Measurements from ENCODE around the gene EFNA2.

- TF ChIP-seq, protein P1, sequence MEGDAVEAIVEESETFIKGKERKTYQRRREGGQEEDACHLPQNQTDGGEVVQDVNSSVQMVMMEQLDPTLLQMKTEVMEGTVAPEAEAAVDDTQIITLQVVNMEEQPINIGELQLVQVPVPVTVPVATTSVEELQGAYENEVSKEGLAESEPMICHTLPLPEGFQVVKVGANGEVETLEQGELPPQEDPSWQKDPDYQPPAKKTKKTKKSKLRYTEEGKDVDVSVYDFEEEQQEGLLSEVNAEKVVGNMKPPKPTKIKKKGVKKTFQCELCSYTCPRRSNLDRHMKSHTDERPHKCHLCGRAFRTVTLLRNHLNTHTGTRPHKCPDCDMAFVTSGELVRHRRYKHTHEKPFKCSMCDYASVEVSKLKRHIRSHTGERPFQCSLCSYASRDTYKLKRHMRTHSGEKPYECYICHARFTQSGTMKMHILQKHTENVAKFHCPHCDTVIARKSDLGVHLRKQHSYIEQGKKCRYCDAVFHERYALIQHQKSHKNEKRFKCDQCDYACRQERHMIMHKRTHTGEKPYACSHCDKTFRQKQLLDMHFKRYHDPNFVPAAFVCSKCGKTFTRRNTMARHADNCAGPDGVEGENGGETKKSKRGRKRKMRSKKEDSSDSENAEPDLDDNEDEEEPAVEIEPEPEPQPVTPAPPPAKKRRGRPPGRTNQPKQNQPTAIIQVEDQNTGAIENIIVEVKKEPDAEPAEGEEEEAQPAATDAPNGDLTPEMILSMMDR (IDR thresholded peaks at IDR 0.05; ENCODE audit: low read depth, low read length, poor library complexity, severe bottlenecking): no peak
- TF ChIP-seq EZH2phosphoT487 (IDR thresholded peaks at IDR 0.05; ENCODE audit: borderline replicate concordance, low read length): no peak
These were observed 50.5 kb downstream of the EFNA2 start for GRCh38 chr19:1336079-1336684.

All from DOHH2 (cell line).